Liver (tissue), 9 donors: ENCODE data around the gene CELSR2. TPM values are rescaled to one million over a fixed set of nuclear protein-coding genes. Genes with fewer than 3 reads are reported as not detected.

Experiments
- DNase-seq: peaks from one replicate; pipeline ENCODE4 v3.0.0-alpha.2; 2017; ENCODE audit warnings: low spot score
- H3K27ac ChIP-seq, 2 donors: one replicate each; pipeline ENCODE4 v1.7.0; 2013; ENCODE audit warnings: inconsistent platforms in 2 of 2, low read length in 2 of 2, control low read depth in 1 of 2, low read depth in 1 of 2, mild to moderate bottlenecking in 1 of 2
- H3K27me3 ChIP-seq, 4 donors: one replicate each; pipeline versions ENCODE4 v1.6.1 to v1.7.0; 2013; ENCODE audit warnings: low read length in 3 of 4, inconsistent platforms in 1 of 4, mild to moderate bottlenecking in 1 of 4, moderate library complexity in 1 of 4; ENCODE audit not compliant: control insufficient read depth in 4 of 4, insufficient read depth in 4 of 4
- H3K36me3 ChIP-seq, 4 donors: one replicate each; pipeline versions ENCODE4 v1.6.1 to v1.7.0; 2013; ENCODE audit warnings: low read length in 3 of 4, mild to moderate bottlenecking in 3 of 4, low read depth in 1 of 4, moderate library complexity in 1 of 4; ENCODE audit not compliant: control insufficient read depth in 4 of 4, insufficient read depth in 3 of 4
- H3K4me1 ChIP-seq, 4 donors: one replicate each; pipeline versions ENCODE4 v1.6.1 to v1.7.0; 2013; ENCODE audit warnings: low read length in 3 of 4, mild to moderate bottlenecking in 3 of 4, moderate library complexity in 1 of 4; ENCODE audit not compliant: control insufficient read depth in 4 of 4, insufficient read depth in 4 of 4
- H3K4me3 ChIP-seq, 3 donors: one replicate each; pipeline versions ENCODE4 v1.6.1 to v1.7.0; 2013; ENCODE audit warnings: low read length in 3 of 3, control low read depth in 1 of 3, low read depth in 1 of 3, mild to moderate bottlenecking in 1 of 3
- H3K9ac ChIP-seq, 2 donors: one replicate each; pipeline ENCODE4 v1.7.0; 2013; ENCODE audit warnings: low read length in 2 of 2, mild to moderate bottlenecking in 2 of 2, moderate library complexity in 2 of 2, control low read depth in 1 of 2, low read depth in 1 of 2
- H3K9me3 ChIP-seq, 4 donors: one replicate each; pipeline versions ENCODE4 v1.6.1 to v1.7.0; 2013; ENCODE audit warnings: low read length in 3 of 4; ENCODE audit not compliant: control insufficient read depth in 4 of 4
- ATF3 ChIP-seq: IDR thresholded peaks from 2 replicates; pipeline ENCODE4 v1.6.1; 2016; ENCODE audit warnings: antibody characterized with exemption
- CTCF ChIP-seq: fragments of 150-350 bp; IDR thresholded peaks from 2 replicates; pipeline ENCODE4 v1.5.1; 2017; ENCODE audit warnings: improper control_type of control experiment, low read depth, low read length; ENCODE audit not compliant: missing input control
- EGR1 ChIP-seq, 2 donors: IDR thresholded peaks; 2 replicates each; pipeline ENCODE4 v1.6.1; 2016 to 2018; ENCODE audit warnings: antibody characterized with exemption in 2 of 2, low read depth in 2 of 2
- FOXA1 ChIP-seq: IDR thresholded peaks from 2 replicates; pipeline ENCODE4 v1.6.1; 2016; ENCODE audit warnings: antibody characterized with exemption
- FOXA2 ChIP-seq: IDR thresholded peaks from 2 replicates; pipeline ENCODE4 v1.6.1; 2016; ENCODE audit warnings: antibody characterized with exemption
- GABPA ChIP-seq, 2 donors: IDR thresholded peaks in 1 of 2; conservative IDR thresholded peaks in 1 of 2; 2 replicates each; pipeline ENCODE4 v1.6.1; 2016; ENCODE audit warnings: antibody characterized with exemption in 2 of 2, mild to moderate bottlenecking in 1 of 2, moderate library complexity in 1 of 2
- HNF4A ChIP-seq, 2 donors: conservative IDR thresholded peaks; 2 replicates each; pipeline ENCODE4 v1.6.1; 2016; ENCODE audit warnings: antibody characterized with exemption in 2 of 2, mild to moderate bottlenecking in 2 of 2
- HNF4G ChIP-seq: IDR thresholded peaks from 2 replicates; pipeline ENCODE4 v1.6.1; 2016; ENCODE audit warnings: antibody characterized with exemption
- JUND ChIP-seq, 2 donors: IDR thresholded peaks; 2 replicates each; pipeline ENCODE4 v1.6.1; 2016; ENCODE audit warnings: antibody characterized with exemption in 2 of 2
- MAX ChIP-seq: IDR thresholded peaks from 2 replicates; pipeline ENCODE4 v1.6.1; 2016; ENCODE audit warnings: antibody characterized with exemption
- NR2F2 ChIP-seq: IDR thresholded peaks from 2 replicates; pipeline ENCODE4 v1.6.1; 2016; ENCODE audit warnings: antibody characterized with exemption
- RAD21 ChIP-seq, 2 donors: IDR thresholded peaks; 2 replicates each; pipeline ENCODE4 v1.6.1; 2016; ENCODE audit warnings: antibody characterized with exemption in 2 of 2, mild to moderate bottlenecking in 2 of 2
- REST ChIP-seq: IDR thresholded peaks from 2 replicates; pipeline ENCODE4 v1.6.1; 2016; ENCODE audit warnings: antibody characterized with exemption, mild to moderate bottlenecking
- RXRA ChIP-seq, 2 donors: IDR thresholded peaks; 2 replicates each; pipeline ENCODE4 v1.6.1; 2017 to 2018; ENCODE audit warnings: antibody characterized with exemption in 2 of 2, mild to moderate bottlenecking in 1 of 2
- SP1 ChIP-seq: IDR thresholded peaks from 2 replicates; pipeline ENCODE4 v1.6.1; 2018; ENCODE audit warnings: antibody characterized with exemption, mild to moderate bottlenecking
- TAF1 ChIP-seq: conservative IDR thresholded peaks from 2 replicates; pipeline ENCODE4 v1.6.1; 2016; ENCODE audit warnings: antibody characterized with exemption, mild to moderate bottlenecking
- YY1 ChIP-seq: IDR thresholded peaks from 2 replicates; pipeline ENCODE4 v1.6.1; 2016; ENCODE audit warnings: antibody characterized with exemption, mild to moderate bottlenecking
- ZBTB33 ChIP-seq: IDR thresholded peaks from 2 replicates; pipeline ENCODE4 v1.6.1; 2016; ENCODE audit warnings: antibody characterized with exemption
- WGBS: extraction: QIAGEN DNeasy Blood & Tissue Kit; methylation state at CpG from one replicate; pipeline ENCODE4 v1.1.7; 2013; 5-methylcytosine and 5-hydroxymethylcytosine counted together
- polyA plus RNA-seq, 2 donors: library from polyadenylated mRNA; stranded (reverse) in 1 of 2; unstranded in 1 of 2; fragments of 200-250 nt in 1 of 2; fragments of >200 nt in 1 of 2; fragmentation: Nextera tagmentation in 1 of 2; extraction: Ambion mirVana in 1 of 2; gene quantifications; one replicate each; pipeline versions ENCODE4 v1.2.1 to v1.2.3, GENCODE V29; 2013 to 2015
- total RNA-seq, 2 donors: library from RNA; depleted of rRNA; stranded (reverse); fragments of >200 nt; gene quantifications; one replicate each; pipeline ENCODE4 v1.2.3, GENCODE V29; 2014
- donor health status: healthy.
- donor health status: healthy.
- donor health status: healthy.
- donor health status: healthy.
- donor health status: healthy.

The CELSR2 gene
- total and polyA plus RNA-seq, 4 donors, result 0.73 to 1.6 (median 1.2) TPM

- 86% methylated on average over 5 of the region's 5 CpGs for WGBS
- H3K4me3 ChIP-seq, result no peak overlapping the region
- H3K27me3 ChIP-seq, result no peaks in the 10 kb centered on the region
- H3K4me1 ChIP-seq, result peaks cover 0 to 3% (median 0%) of the 10 kb centered on the region in 4 donors
- H3K9me3 ChIP-seq, result no peaks in the 10 kb centered on the region
- TF ChIP-seq EGR1 (IDR thresholded peaks at IDR 0.05; ENCODE audit: low read depth in 2 of 2) (no peak), FOXA2 (no peak), TAF1 (no peak), MAX (no peak), RAD21 (IDR thresholded peaks at IDR 0.05) (no peak), GABPA (IDR thresholded peaks at IDR 0.05 in 1 of 2, conservative IDR thresholded peaks at IDR 0.05 in 1 of 2) (no peak), HNF4G (no peak), RXRA (IDR thresholded peaks at IDR 0.05) (no peak), NR2F2 (no peak), HNF4A (conservative IDR thresholded peaks at IDR 0.05) (no peak), CTCF (no peak), JUND (IDR thresholded peaks at IDR 0.05) (no peak), ATF3 (no peak), ZBTB33 (no peak)
- H3K36me3 ChIP-seq, result no peaks in the 10 kb centered on the region
- no peak overlapping the region for H3K27ac ChIP-seq
- no peak overlapping the region for H3K9ac ChIP-seq
- DNase-seq, result no peak
Observed at GRCh38 chr1:109301874-109302273, 52.5 kb downstream of the CELSR2 start.

- Histone ChIP-seq H3K9ac (no peak overlapping the region), H3K27ac (no peak overlapping the region), H3K9me3 (no peaks in the 10 kb centered on the region), H3K4me1 (peaks cover 0 to 6% (median 3%) of the 10 kb centered on the region in 4 donors), H3K36me3 (no peaks in the 10 kb centered on the region), H3K27me3 (no peaks in the 10 kb centered on the region), H3K4me3 (no peak overlapping the region)
- 66% methylated on average over 8 of the region's 8 CpGs for WGBS
- TF ChIP-seq YY1, result no peak
- TF ChIP-seq FOXA2, result no peak
- no peak for TF ChIP-seq EGR1 (IDR thresholded peaks at IDR 0.05; ENCODE audit: low read depth in 2 of 2)
- TF ChIP-seq JUND (IDR thresholded peaks at IDR 0.05), result no peak
- no peak for TF ChIP-seq RAD21 (IDR thresholded peaks at IDR 0.05)
- TF ChIP-seq RXRA (IDR thresholded peaks at IDR 0.05), result no peak
- TF ChIP-seq SP1, result no peak
- TF ChIP-seq TAF1, result no peak
- TF ChIP-seq HNF4G, result no peak
- TF ChIP-seq HNF4A (conservative IDR thresholded peaks at IDR 0.05), result no peak
- TF ChIP-seq CTCF, result no peak
- TF ChIP-seq REST, result no peak
- TF ChIP-seq ATF3, result no peak
- TF ChIP-seq FOXA1, result no peak
- TF ChIP-seq GABPA (IDR thresholded peaks at IDR 0.05 in 1 of 2, conservative IDR thresholded peaks at IDR 0.05 in 1 of 2), result no peak
- TF ChIP-seq NR2F2, result no peak
- DNase-seq, result no peak
Observed at GRCh38 chr1:109304226-109304920, 55.0 kb downstream of the CELSR2 start.
